ENCODE measurements around the gene ZNF862.

GRCh38 chr7:149839933-149840332 lies 1.8 kb downstream of the ZNF862 start:
- TF ChIP-seq POLR2A (IDR thresholded peaks at IDR 0.05) (no peak), CTCF (IDR thresholded peaks at IDR 0.05) (no peak), POLR2AphosphoS5 (IDR thresholded peaks at IDR 0.05) (no peak)

Measured in gastroesophageal sphincter (tissue), 3 donors.